GM21825 (cell line): ENCODE data around the gene TRMT2A.

ENCODE experiments used
- ATAC-seq: cut with Tn5 transposase; IDR thresholded peaks from one replicate; pipeline ENCODE4 v1.9.1; 2021; ENCODE audit warnings: mild to moderate bottlenecking, moderate library complexity; ENCODE audit not compliant: unreplicated experiment

Gene TRMT2A

DNA sequence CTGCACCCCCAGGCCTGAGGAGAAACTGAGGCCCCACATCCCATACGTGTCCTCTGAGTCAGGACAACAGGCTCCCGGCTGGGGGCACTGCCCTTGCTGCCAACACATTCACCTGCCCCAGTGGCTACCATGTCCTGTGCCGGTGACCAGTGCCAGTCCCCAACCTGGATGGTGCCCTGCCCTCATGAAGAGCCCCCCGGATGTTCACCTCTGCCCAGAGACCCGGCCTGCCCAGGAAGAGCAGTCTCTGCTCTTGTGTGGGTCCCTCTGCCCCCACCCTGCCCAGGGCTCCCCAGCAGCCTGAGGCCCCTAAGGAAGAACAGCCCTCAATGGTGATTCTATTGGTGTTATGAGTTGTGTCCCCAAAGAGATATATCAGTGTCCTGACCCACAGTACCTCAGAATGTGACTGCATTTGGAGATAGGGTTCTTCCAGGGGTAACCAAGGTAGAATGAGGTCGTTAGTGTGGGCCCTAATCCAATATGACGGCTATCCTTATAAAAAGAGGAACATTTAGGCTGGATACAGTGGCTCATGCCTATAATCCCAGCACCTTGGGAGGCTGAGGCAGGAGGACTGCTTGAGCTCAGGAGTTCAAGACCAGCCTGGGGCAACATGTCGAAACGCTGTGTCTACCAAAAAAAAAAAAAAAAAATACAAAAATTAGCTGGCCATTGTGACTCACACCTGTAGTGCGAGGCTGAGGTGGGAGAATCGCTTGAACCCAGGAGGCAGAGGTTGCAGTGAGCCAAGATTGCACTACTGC lies 50.2 kb downstream of the TRMT2A start:
- no peak for ATAC-seq

DNA sequence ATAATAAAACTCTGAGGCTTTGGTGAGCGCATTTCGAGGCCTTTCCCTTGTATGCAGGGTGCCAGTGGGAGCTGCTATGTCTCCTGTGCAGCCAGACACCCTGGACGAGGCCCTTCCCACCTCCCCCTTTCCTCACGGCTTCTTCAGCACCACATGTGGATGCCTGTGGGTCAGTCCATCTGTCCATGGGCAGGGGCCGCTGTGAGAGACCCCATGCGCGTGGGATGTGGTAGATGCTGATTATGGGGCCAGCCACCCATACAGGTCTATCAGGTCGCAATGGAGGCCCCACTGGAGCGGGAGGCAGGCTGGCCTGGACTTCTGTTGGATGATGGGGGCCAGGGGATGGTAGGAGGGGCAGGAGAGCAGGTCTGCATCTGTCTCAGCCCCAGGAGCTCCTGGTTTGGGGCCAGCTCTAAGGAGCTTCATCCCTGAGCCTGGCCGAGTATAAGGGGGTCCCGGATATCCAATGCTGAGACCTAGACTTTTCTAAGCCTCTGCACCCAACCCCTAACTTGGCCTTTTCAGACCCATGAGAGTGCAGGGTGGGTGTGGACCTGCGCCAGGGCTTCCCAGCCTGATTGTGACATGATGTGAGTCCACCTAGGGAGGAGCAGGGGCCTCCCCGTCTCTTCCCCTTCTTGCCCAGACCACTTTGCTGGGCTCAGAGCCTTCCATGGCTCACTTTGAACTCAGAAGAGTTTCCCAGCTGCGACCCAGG lies 51.0 kb downstream of the TRMT2A start:
- no peak for ATAC-seq

DNA sequence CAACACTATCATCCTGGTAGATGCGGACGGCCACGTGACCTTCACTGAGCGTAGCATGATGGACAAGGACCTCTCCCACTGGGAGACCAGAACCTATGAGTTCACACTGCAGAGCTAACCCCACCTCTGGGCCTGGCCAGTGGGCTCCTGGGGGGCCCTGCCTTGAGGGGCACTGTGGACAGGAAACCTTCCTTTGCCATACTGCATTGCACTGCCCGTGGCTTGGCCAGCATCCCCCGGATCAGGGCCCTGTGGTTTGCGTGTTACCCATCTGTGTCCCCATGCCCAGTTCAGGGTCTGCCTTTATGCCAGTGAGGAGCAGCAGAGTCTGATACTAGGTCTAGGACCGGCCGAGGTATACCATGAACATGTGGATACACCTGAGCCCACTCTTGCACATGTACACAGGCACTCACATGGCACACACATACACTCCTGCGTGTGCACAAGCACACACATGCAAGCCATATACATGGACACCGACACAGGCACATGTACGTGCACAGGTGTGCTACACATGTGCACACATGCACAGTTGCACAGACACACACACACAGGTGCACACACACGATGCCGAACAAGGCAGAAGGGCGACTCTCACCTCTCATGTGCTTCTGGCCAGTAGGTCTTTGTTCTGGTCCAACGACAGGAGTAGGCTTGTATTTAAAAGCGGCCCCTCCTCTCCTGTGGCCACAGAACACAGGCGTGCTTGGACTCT lies 52.3 kb downstream of the TRMT2A start:
- no peak for ATAC-seq

DNA sequence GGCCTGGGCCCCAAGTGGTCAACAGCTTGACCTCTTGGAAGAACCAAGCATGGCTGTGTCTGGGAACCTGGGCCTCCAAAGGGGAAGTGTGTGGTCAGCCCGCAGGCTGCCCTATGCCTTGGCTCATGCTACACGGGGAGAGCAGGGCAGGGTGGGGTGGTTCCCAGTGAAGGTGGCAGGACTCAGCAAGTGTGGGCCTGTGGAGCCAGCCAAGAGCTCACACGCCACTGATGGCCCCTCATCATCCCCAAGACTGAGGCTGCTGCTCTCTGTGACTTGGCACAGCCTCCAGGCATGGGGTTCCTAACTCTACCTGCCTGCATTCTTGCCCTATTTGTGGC lies 52.9 kb downstream of the TRMT2A start:
- no peak for ATAC-seq

DNA sequence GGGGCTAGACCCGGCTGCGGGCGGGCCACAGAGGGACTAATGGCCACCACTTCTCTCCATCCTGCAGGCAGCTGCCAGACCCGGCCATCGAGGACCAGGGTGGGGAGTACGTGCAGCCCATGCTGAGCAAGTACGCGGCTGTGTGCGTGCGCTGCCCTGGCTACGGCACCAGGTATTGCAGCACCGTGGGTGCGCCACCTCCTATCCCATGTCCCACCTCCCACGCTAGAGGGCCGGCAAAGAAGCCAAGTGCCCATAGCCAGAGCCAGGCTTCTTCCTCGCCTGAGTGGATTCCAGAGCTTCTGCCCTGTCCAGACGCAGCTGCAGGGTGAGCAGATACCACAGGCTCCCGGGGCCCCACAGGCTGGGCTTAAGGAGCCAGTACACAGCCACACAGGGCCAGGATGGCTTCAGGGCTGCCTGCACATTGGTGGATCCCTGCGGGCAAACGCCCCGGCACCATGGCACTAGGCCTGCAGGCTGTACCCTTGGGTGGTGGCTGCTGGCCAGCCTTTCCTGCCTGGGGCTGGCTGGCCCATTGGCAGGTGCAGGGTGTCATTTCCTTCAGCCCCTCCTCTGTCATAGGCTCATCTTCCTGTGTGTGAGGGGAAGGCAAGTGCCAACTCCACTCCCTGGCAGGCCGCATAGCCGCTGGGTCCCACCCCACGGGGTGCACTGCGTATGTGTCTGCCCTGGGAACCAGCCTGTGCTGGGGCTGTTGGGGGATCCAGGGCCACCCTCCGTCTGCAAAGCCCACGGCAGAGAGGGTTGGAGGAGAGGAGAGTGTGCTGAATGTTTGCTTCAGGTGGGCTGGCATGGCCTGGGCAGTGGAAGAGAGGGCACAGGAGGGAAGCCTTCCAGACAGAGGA lies 53.5 kb downstream of the TRMT2A start:
- no peak for ATAC-seq

DNA sequence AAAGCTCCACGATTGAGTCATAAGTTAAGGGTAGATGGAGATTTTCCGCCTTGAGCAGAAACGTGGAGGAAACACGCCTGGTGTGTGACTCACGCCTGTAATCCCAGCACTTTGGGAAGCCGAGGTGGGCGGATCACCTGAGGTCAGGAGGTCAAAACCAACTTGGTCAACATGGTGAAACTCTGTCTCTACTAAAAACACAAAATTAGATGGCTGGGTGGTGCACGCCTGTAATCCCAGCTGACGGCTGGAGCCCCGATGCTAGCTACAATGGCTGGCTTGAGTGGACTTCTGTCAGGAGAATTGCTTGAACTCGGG lies 54.3 kb downstream of the TRMT2A start:
- no peak for ATAC-seq

DNA sequence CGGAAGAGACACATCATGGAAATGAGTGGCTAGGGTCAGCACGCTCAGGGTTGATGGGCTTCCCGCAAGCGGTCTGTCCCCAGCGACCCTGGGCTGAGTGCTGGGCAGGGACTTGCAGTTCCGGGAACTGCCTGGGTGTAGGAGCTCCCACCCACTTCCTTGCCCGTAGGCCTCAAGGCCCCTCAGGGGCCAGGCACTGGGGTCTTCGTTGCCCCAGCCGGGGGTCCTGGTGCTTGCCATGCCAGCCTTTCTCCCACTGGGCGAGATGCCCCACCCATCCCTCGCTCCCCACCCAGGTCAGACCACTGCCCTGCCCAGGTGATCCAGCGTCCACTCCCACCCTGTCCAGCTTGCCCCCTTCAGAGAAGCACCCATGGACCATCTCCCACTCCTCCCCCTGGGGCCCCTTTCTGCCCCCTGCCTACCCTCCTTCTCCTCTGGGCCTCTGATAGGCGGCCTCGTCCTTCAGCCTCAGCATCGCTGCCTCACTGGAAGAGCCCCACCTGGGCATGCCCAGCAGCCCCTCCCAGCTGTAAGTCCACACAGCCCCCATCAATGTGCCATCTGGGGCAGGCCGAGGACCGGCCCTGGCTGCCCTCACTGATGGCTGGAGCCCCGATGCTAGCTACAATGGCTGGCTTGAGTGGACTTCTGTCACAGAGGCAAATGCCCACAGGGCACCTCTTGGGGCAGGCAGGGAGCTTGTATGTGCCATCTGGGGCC lies 54.8 kb downstream of the TRMT2A start:
- ATAC-seq, result no peak
